DND-41 (cell line): ENCODE results near the gene HSPH1.

Experiments used
- CTCF ChIP-seq: IDR thresholded peaks from 2 replicates; pipeline ENCODE4 v1.5.1; 2012; ENCODE audit warnings: borderline replicate concordance, low read length, moderate library complexity, mild to moderate bottlenecking; ENCODE audit not compliant: poor library complexity, severe bottlenecking; ENCODE audit errors: extremely low read depth
- EZH2 ChIP-seq: IDR thresholded peaks from 3 replicates; pipeline ENCODE4 v1.6.1; 2012; ENCODE audit warnings: borderline replicate concordance, low read depth, mild to moderate bottlenecking, moderate library complexity, low read length, inconsistent platforms; ENCODE audit not compliant: severe bottlenecking

- TF ChIP-seq CTCF (no peak), EZH2 (no peak)
Measured at GRCh38 chr13:31179241-31179640, 17.5 kb upstream of the HSPH1 start.
